Stimulated activated CD8-positive, alpha-beta memory T cell treated with anti-CD3 and anti-CD28 coated beads, Interleukin-12 subunit alpha, Interleukin-12 subunit beta, amount 100 ng/mL, for 4 hours (primary cell): ENCODE data around the gene IPPK.

ENCODE experiments used
- DNase-seq: peaks from one replicate; pipeline ENCODE4 v3.0.0-alpha.2; 2020; ENCODE audit warnings: low read depth

IPPK gene

DNA sequence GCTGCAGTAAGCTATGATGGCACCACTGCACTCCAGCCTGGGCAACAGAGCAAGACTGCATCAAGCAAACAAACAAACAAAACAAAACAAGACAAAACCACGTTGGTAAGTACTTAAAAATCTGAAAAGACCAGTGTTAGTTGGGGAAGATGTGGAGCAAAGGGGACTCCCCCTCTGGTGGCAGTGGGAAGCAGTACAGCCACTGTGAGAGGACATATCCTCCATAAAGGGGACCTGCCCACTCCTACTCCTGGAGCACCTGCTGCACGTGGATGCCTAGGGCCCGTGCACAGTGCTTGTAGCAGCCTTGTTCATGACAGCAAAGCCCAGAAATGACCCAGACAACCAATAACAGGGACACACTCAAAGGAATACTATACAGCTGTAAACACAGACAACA is 17.0 kb upstream of the IPPK start:
- DNase-seq = no peak

- no peak for DNase-seq
Measured at GRCh38 chr9:92685022-92685421, 15.1 kb upstream of the IPPK start.

- DNase-seq = no peak
Measured at GRCh38 chr9:92682269-92682668, 12.3 kb upstream of the IPPK start.

DNA sequence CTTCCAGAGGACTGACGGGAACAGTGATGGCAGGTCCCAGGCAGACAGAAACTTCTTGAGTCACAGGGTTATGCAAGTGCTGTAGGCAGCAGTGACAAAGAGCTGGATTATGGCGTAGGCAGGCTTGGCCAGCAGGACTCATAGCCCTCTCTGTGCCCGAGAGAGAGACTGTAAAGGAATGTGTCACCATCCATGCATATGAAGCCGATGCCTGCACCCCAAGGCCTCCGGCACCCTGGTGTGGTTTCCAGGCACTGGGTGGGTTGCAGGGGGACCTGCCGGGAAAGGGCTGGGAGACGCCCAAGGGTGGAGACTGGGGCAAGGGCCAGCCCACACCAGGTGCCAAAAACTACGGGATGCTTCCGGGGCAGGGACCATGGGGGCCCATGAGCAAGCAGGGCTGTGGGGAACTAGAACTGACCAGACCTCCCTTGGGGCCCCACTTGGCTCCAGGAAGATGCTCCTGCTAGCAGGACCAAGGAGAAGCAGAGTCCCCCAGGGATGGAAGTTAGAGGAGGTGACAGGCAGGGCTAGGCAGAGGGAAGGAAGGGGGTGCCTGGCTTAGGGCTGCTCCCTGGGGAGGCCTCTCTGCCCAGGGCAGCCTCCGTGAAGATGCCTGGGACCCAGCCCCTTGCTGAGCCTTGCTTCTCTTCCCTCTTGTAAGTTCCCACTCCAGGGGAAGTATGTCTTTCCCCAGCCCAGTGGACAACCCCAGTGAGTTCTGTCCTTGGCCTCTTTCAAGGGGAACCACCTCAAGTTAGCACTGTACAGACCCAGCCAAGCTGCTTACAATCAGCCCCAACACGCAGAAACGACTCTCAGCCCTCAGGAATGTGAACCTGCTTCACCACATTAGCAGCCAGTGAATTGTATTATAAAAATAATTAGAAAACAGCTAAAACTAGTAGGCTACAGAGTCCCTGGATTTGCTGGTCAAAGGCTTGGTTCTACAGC is 10.5 kb upstream of the IPPK start:
- DNase-seq = no peak

- DNase-seq = no peak
Measured at GRCh38 chr9:92679413-92680165, 9.7 kb upstream of the IPPK start.

- DNase-seq = no peak
Measured at GRCh38 chr9:92671323-92671722, 1.4 kb upstream of the IPPK start.

GRCh38 chr9:92669527-92669889 is 423 bp downstream of the IPPK start:
- DNase-seq = peak; percentile 19

- peak; percentile 41 for DNase-seq
Measured at GRCh38 chr9:92668746-92669526, 995 bp downstream of the IPPK start.

DNA sequence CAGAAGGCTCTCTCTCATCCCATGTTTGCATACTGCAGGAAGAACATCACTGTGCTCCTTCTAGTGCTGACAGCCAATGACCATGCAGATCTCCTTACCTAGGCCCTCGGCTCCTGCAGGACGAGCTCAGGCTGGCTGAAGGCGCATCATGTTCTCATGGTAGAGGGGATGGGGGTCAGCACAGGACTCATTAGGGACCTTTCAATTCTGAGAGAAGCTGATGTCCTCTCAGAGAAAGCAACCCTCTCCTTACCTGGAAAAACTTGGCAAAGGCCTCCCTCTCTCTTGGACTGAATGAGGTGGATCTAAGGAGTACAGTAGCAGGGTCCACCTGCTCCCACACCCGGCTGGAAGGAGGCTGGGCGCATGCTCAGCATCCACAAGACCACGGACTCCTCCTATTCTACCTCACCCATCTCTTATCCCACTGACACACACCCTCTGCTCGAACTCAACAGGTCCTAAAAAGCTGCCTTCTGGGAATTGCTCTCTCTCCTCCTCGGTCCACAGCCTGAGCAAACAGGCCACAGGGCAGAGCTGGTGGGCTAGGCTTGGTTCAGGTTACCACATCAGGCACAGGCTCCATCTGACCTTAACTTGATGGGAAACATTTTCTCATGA is 2.9 kb downstream of the IPPK start:
- no peak for DNase-seq

DNA sequence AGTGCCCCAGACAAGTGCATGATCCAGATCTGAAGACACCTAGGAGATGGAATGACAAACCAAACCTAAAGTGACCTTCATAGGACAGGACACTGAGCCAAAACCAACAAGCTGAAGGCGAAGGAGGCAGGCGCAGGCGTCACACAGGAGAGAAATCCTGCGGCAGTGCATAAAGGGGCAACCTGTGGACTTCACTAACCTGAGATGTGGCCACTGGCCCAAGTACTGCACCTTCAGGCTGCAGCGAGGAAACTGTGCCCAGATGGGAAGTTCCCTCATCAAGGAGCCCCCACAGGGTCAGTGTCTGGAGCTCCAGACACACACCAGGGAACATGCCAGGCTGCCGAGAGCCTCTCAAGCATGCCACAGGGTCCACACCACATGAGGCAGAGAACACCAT is 3.7 kb downstream of the IPPK start:
- DNase-seq = no peak

DNA sequence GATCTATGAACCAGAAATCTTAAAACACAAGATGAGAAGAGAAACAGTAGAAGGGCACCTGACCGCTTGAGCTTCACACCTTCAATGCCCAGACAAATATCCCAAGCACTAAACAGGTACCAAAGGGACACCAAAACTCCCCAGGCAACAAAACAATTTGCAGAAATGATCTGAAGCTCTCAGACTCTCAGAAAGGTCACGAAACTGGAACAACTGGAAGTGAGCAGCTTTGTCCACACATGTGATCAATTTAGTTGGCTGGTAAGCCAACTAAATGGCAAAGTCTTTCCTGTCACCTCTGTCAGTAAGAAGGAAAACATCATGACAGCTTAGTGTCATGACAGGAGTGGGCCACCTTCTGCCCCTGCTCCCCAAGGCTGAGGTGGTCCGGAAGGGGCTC is 4.1 kb downstream of the IPPK start:
- no peak for DNase-seq

- no peak for DNase-seq
Measured at GRCh38 chr9:92664394-92665152, 5.4 kb downstream of the IPPK start.

DNA sequence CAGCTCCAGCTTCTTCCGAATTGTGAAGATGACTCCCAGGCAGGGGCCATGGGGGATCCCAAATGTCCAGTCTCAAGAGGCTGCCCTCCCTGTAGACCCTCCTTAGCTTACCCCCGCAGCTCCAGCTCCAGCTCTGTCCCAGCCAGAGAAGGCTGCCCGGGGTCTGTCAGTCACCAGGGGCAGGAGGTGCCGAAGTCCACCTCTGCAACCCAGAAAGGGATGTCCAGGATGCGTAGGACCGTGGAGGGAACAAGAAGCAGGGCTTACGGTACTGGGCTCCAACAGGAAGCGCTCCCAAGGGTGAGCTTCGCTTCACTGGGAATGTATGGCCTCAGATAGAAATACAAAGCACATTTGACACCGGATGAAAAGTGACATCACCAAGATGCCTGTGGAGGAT is 6.0 kb downstream of the IPPK start:
- DNase-seq = no peak

- DNase-seq = no peak
Measured at GRCh38 chr9:92663126-92663525, 6.8 kb downstream of the IPPK start.

GRCh38 chr9:92661743-92662142 is 8.2 kb downstream of the IPPK start:
- no peak for DNase-seq

- DNase-seq = no peak
Measured at GRCh38 chr9:92661127-92661526, 8.8 kb downstream of the IPPK start.

GRCh38 chr9:92660266-92660665 is 9.7 kb downstream of the IPPK start:
- DNase-seq = no peak

- DNase-seq = no peak
Measured at GRCh38 chr9:92659601-92660000, 10.3 kb downstream of the IPPK start.

GRCh38 chr9:92658611-92659010 is 11.3 kb downstream of the IPPK start:
- DNase-seq = no peak

GRCh38 chr9:92658176-92658575 is 11.8 kb downstream of the IPPK start:
- no peak for DNase-seq
